AG09309 (cell line): Measurements from ENCODE around the gene SLC5A12.

Experiments used
- DNase-seq: peaks from one replicate; pipeline ENCODE4 v3.0.0-alpha.2; 2010; ENCODE audit warnings: low read depth
- H3K4me3 ChIP-seq: 2 replicates; pipeline ENCODE4 v1.5.1; 2011; ENCODE audit warnings: mild to moderate bottlenecking, low read depth, low read length, moderate library complexity; ENCODE audit not compliant: control insufficient read depth
- TF ChIP-seq, protein P1 (sequence below): IDR thresholded peaks from 2 replicates; pipeline ENCODE4 v1.5.1; 2011; ENCODE audit warnings: mild to moderate bottlenecking, low read depth, low read length, inconsistent platforms; ENCODE audit not compliant: insufficient read depth, control insufficient read depth; ENCODE audit errors: missing control alignments

SLC5A12 gene

DNA sequence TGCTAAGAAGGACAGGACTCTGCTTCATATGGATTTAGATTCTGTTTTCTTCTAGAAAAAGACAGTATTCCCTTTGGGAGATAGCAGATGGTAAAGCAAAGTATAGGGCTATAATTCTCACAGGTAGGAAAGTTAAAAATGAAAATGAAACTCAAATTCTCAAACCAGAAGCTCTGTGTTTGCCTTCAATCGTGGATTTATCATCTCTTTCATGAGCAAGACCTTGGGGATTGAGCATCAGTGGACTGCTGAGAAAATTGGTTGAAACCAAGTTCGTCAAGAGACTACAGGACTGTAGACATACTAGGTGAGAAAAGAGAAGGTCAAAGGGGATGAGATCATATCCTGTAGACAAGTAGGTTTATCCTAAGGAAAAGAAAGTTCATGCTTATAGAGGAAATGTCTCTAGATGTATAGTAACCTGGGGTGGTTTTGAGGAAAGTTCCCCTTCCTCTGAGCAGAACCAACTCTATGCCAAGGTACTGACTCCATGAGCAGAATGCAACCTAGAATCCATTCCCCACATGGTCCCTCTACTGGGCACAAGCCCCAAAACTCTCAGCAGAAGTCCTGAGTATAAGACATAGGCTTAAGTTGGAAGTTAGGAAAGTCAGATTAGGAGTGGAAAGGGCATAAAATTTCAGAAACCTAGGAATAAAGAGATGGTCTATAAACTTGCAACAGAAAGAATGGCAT, 46.5 kb downstream of the SLC5A12 start:
- no peak overlapping the region for H3K4me3 ChIP-seq
- no peak for DNase-seq
- TF ChIP-seq, protein P1, sequence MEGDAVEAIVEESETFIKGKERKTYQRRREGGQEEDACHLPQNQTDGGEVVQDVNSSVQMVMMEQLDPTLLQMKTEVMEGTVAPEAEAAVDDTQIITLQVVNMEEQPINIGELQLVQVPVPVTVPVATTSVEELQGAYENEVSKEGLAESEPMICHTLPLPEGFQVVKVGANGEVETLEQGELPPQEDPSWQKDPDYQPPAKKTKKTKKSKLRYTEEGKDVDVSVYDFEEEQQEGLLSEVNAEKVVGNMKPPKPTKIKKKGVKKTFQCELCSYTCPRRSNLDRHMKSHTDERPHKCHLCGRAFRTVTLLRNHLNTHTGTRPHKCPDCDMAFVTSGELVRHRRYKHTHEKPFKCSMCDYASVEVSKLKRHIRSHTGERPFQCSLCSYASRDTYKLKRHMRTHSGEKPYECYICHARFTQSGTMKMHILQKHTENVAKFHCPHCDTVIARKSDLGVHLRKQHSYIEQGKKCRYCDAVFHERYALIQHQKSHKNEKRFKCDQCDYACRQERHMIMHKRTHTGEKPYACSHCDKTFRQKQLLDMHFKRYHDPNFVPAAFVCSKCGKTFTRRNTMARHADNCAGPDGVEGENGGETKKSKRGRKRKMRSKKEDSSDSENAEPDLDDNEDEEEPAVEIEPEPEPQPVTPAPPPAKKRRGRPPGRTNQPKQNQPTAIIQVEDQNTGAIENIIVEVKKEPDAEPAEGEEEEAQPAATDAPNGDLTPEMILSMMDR: no peak

- no peak for DNase-seq
- TF ChIP-seq, protein P1: no peak
- H3K4me3 ChIP-seq: no peak overlapping the region
Measured at GRCh38 chr11:26665946-26666345, 55.9 kb downstream of the SLC5A12 start.

DNA sequence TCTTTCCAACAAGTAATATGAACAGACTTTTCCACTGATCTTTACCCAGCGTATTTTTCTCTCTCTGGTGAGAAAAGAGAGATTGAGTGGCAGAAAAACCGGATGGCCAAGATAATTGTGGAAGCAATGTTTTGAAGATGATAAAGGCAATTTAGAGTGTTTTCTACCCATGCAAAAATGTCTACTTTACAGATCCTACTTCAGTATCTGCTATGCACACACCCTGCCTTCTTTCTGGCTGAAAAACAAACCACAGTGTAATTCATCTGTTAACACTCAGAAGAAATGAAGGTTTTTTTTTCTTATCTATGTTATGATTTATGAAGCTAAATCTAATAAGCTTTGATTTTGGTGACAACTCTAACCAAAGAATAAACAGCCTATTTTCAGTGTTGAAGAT, 56.8 kb downstream of the SLC5A12 start:
- TF ChIP-seq, protein P1: no peak
- DNase-seq: no peak
- H3K4me3 ChIP-seq: no peak overlapping the region

DNA sequence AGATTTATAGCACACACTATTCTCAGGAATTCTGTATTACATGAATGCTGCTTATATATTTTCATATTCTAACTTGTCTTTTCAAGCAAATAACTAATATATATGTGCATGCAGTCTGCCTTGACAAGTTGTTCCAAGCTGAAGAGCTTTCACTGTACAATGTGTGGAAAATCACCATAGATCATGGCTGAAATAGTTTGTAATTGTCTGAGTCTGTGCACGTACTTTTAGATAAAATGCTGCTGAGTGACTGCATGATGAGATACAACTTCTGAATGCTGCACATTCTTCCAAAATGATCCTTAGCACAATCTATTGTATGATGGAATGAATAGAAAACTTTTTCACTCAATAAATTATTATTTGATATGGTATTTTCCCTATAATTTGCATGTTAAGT, 58.9 kb downstream of the SLC5A12 start:
- DNase-seq: no peak
- no peak overlapping the region for H3K4me3 ChIP-seq
- TF ChIP-seq, protein P1: no peak

GRCh38 chr11:26655287-26655686, 66.6 kb downstream of the SLC5A12 start:
- no peak for DNase-seq
- H3K4me3 ChIP-seq: no peak overlapping the region
- TF ChIP-seq, protein P1: no peak

- TF ChIP-seq, protein P1: no peak
- H3K4me3 ChIP-seq: no peak overlapping the region
- no peak for DNase-seq
Measured at GRCh38 chr11:26651916-26652315, 69.9 kb downstream of the SLC5A12 start.
